Astrocyte (in vitro differentiated cells and primary cell): ENCODE results near the gene RAVER2. TPM values are rescaled to one million over a fixed set of nuclear protein-coding genes. Genes with fewer than 3 reads are reported as not detected.
"Not testable (repeated sequence)": the region's sequence is repeated elsewhere in the genome, so short reads cannot be mapped to it uniquely, and the experiment has no call there.

Experiments
- DNase-seq: peaks from one replicate; pipeline ENCODE4 v3.0.0-alpha.2; 2010; ENCODE audit warnings: low read depth
- FAIRE-seq: peaks from 2 replicates; lab custom pipeline; 2011; peaks lifted over from hg19 to GRCh38; lab: Jason Lieb, UNC
- H2AFZ ChIP-seq: 2 replicates; pipeline ENCODE4 v1.6.0; 2012; ENCODE audit warnings: low read depth, low read length, inconsistent platforms
- H3K27ac ChIP-seq: 2 replicates; pipeline ENCODE4 v1.5.1; 2011; ENCODE audit warnings: low read depth, low read length, inconsistent platforms
- H3K27me3 ChIP-seq: 2 replicates; pipeline ENCODE4 v1.6.0; 2011; ENCODE audit warnings: low read length, inconsistent platforms; ENCODE audit not compliant: insufficient read depth
- H3K36me3 ChIP-seq: 2 replicates; pipeline ENCODE4 v1.5.1; 2011; ENCODE audit warnings: low read length, inconsistent platforms; ENCODE audit not compliant: insufficient read depth
- H3K4me1 ChIP-seq: 2 replicates; pipeline ENCODE4 v1.5.1; 2011; ENCODE audit warnings: low read length, inconsistent platforms; ENCODE audit not compliant: insufficient read depth
- H3K4me2 ChIP-seq: 2 replicates; pipeline ENCODE4 v1.6.0; 2012; ENCODE audit warnings: low read length, inconsistent platforms
- H3K4me3 ChIP-seq: 2 replicates; pipeline ENCODE4 v1.5.1; 2011; ENCODE audit warnings: low read depth, mild to moderate bottlenecking, low read length, inconsistent platforms; ENCODE audit not compliant: insufficient read depth
- H3K79me2 ChIP-seq: 2 replicates; pipeline ENCODE4 v1.6.0; 2012; ENCODE audit warnings: mild to moderate bottlenecking, low read length, inconsistent platforms; ENCODE audit not compliant: insufficient read depth
- H3K9ac ChIP-seq: 2 replicates; pipeline ENCODE4 v1.6.0; 2012; ENCODE audit warnings: mild to moderate bottlenecking, low read length, inconsistent platforms
- H3K9me3 ChIP-seq: 2 replicates; pipeline ENCODE4 v1.5.1; 2012; ENCODE audit warnings: low read depth, mild to moderate bottlenecking, low read length, inconsistent platforms; ENCODE audit not compliant: insufficient read depth
- H4K20me1 ChIP-seq: 2 replicates; pipeline ENCODE4 v1.6.0; 2012; ENCODE audit warnings: low read length, inconsistent platforms; ENCODE audit not compliant: insufficient read depth
- H3K27ac Mint-ChIP-seq: one replicate; pipeline ENCODE4 v1.8.0; 2021; ENCODE audit warnings: mild to moderate bottlenecking, mixed read lengths; ENCODE audit not compliant: unreplicated experiment
- H3K27me3 Mint-ChIP-seq: one replicate; pipeline ENCODE4 v1.8.0; 2021; ENCODE audit warnings: low read depth, mixed read lengths; ENCODE audit not compliant: unreplicated experiment
- H3K36me3 Mint-ChIP-seq: one replicate; pipeline ENCODE4 v1.8.0; 2021; ENCODE audit warnings: low read depth, mixed read lengths; ENCODE audit not compliant: unreplicated experiment
- H3K4me1 Mint-ChIP-seq: one replicate; pipeline ENCODE4 v1.8.0; 2021; ENCODE audit warnings: low read depth, mixed read lengths; ENCODE audit not compliant: unreplicated experiment
- H3K4me3 Mint-ChIP-seq: one replicate; pipeline ENCODE4 v1.8.0; 2021; ENCODE audit warnings: mild to moderate bottlenecking, moderate library complexity, mixed read lengths; ENCODE audit not compliant: unreplicated experiment
- H3K9me3 Mint-ChIP-seq: one replicate; pipeline ENCODE4 v1.8.0; 2021; ENCODE audit warnings: mild to moderate bottlenecking, mixed read lengths; ENCODE audit not compliant: unreplicated experiment
- EZH2 ChIP-seq: IDR thresholded peaks from 2 replicates; pipeline ENCODE4 v1.6.1; 2012; ENCODE audit warnings: mild to moderate bottlenecking, low read length, inconsistent platforms; ENCODE audit not compliant: insufficient read depth
- total RNA-seq: library from RNA; stranded (reverse); gene quantifications from 2 replicates; pipeline ENCODE4 v1.2.1, GENCODE V29; 2021
- TF ChIP-seq, protein P1 (sequence below): IDR thresholded peaks from 2 replicates; pipeline ENCODE4 v1.5.1; 2011; ENCODE audit warnings: low read depth, mild to moderate bottlenecking, inconsistent platforms, low read length, moderate library complexity; ENCODE audit not compliant: insufficient read depth

Gene RAVER2
- total RNA-seq, 1 donor from 2014 or later, result 7.1 TPM

DNA sequence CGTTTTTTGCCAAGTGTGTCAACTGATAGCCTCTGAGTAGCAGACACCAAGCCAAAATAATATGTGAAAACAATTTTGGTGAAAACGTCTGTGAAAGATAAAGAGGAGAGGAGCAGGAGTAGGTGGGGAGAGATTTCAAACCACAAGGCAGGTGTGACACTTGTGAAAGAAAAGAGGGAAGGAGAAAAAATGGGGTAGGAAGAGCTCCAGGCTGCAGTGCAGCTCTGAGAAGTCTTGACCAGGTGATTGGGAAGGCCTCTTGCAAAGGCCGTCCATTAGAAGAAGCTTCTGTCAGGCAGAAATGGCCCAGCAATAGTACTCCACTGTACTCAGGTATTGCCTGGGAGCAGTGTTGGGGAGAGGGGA, 10.6 kb upstream of the RAVER2 start:
- H3K27me3 Mint-ChIP-seq, result peaks cover 7% of the 10 kb centered on the region

DNA sequence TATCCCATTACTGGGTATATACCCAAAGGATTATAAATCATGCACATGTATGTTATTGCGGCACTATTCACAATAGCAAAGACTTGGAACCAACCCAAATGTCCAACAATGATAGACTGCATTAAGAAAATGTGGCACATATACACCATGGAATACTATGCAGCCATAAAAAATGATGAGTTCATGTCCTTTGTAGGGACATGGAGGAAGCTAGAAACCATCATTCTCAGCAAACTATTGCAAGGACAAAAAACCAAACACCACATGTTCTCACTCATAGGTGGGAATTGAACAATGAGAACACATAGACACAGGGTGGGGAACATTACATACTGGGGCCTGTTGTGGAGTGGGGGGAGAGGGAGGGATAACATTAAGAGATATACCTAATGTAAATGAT, 4.2 kb upstream of the RAVER2 start:
- H3K79me2 ChIP-seq, H3K27me3 Mint-ChIP-seq, H3K4me1 Mint-ChIP-seq, H3K27ac Mint-ChIP-seq, H3K4me3 ChIP-seq, H3K27me3 ChIP-seq, FAIRE-seq, H3K9ac ChIP-seq, H3K9me3 Mint-ChIP-seq, H3K9me3 ChIP-seq, H2AFZ ChIP-seq, DNase-seq, H3K36me3 Mint-ChIP-seq, H3K4me2 ChIP-seq, H4K20me1 ChIP-seq, H3K36me3 ChIP-seq, H3K27ac ChIP-seq, H3K4me1 ChIP-seq, H3K4me3 Mint-ChIP-seq: not testable (repeated sequence)

More for the DNA sequence above, 10.6 kb upstream of the RAVER2 start:
- Histone ChIP-seq H3K4me1 (no peaks in the 10 kb centered on the region), H3K27me3 (no peaks in the 10 kb centered on the region), H3K79me2 (no peaks in the 10 kb centered on the region), H3K4me3 (no peak overlapping the region), H3K4me2 (no peak overlapping the region), H4K20me1 (no peaks in the 10 kb centered on the region), H3K27ac (no peak overlapping the region), H2AFZ (no peak overlapping the region), H3K36me3 (no peaks in the 10 kb centered on the region), H3K9ac (no peak overlapping the region), H3K9me3 (no peaks in the 10 kb centered on the region)
- FAIRE-seq (no peak), DNase-seq (no peak)
- Mint-ChIP-seq H3K4me1 (peaks cover 11% of the 10 kb centered on the region), H3K4me3 (no peak overlapping the region), H3K9me3 (peaks cover 2% of the 10 kb centered on the region), H3K27ac (no peak overlapping the region), H3K36me3 (no peaks in the 10 kb centered on the region)
- TF ChIP-seq, protein P1, sequence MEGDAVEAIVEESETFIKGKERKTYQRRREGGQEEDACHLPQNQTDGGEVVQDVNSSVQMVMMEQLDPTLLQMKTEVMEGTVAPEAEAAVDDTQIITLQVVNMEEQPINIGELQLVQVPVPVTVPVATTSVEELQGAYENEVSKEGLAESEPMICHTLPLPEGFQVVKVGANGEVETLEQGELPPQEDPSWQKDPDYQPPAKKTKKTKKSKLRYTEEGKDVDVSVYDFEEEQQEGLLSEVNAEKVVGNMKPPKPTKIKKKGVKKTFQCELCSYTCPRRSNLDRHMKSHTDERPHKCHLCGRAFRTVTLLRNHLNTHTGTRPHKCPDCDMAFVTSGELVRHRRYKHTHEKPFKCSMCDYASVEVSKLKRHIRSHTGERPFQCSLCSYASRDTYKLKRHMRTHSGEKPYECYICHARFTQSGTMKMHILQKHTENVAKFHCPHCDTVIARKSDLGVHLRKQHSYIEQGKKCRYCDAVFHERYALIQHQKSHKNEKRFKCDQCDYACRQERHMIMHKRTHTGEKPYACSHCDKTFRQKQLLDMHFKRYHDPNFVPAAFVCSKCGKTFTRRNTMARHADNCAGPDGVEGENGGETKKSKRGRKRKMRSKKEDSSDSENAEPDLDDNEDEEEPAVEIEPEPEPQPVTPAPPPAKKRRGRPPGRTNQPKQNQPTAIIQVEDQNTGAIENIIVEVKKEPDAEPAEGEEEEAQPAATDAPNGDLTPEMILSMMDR, result no peak
- TF ChIP-seq EZH2, result no peak

DNA sequence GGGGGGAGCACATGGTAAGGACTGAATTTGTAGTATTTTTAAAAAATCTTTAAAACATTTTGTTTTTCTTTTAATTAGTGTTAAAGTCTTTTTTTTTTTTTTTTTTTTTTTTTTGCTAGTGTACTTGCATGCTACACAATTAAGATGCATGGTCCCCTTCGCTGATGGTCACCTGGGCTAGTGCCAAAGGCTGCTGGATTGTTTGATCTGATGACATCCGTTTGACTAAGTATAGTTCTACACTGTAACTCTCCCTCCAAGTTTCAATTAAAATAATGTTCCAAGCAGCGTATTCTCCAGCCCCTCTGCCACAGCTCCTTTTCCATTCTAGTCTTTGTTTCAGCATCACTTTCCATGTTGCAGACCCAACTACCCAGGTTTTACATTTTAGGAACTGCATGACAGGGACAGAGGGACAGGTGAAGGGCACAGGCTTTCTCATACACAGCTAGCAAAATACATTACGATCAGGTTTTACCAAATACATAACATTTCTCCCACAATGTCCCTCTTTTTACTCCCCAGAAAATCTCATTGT, 852 bp upstream of the RAVER2 start:
- H3K9ac ChIP-seq, result peak overlapping the region; percentile 78
- H3K4me1 ChIP-seq, result peaks cover 7% of the 10 kb centered on the region
- peaks cover 4% of the 10 kb centered on the region for H4K20me1 ChIP-seq
- H3K36me3 Mint-ChIP-seq, result no peaks in the 10 kb centered on the region
- DNase-seq (no peak), FAIRE-seq (no peak)
- no peaks in the 10 kb centered on the region for H3K36me3 ChIP-seq
- no peaks in the 10 kb centered on the region for H3K9me3 Mint-ChIP-seq
- H3K27me3 ChIP-seq, result no peaks in the 10 kb centered on the region
- peak overlapping the region; percentile 68 for H3K4me3 ChIP-seq
- no peak overlapping the region for H3K27ac ChIP-seq
- H3K4me2 ChIP-seq, result peak overlapping the region; percentile 99
- no peaks in the 10 kb centered on the region for H3K9me3 ChIP-seq
- peaks cover 5% of the 10 kb centered on the region for H3K4me1 Mint-ChIP-seq
- H3K79me2 ChIP-seq, result no peaks in the 10 kb centered on the region
- peak overlapping the region; percentile 79 for H2AFZ ChIP-seq
- TF ChIP-seq, protein P1, result no peak
- TF ChIP-seq EZH2, result no peak
- no peak overlapping the region for H3K27ac Mint-ChIP-seq
- H3K27me3 Mint-ChIP-seq, result peaks cover 2% of the 10 kb centered on the region
- H3K4me3 Mint-ChIP-seq, result peak overlapping the region; percentile 89
